ENCODE results near the gene DYRK4.

DYRK4 gene

DNA sequence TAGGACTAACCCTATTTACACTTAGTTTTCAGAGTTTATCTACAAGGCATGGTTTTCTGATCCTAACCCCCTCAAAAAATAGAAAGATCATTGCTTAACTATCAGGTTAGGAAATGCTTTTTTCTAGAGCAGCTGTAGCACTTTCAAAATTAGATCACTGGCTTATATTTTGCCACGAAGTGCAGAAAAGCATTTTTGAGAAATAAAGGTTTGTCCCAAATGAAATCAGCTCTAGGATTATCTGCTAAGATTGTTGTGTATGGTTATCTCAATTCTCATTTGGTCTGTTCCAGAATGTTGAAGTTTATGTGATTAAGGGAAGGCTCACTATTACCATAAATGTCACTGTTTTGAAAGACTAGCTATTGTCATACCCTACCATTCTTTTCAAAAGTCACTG, 9.8 kb upstream of the DYRK4 start:
- no peak for DNase-seq (ENCODE audit: low read depth)
- TF ChIP-seq, protein P1, sequence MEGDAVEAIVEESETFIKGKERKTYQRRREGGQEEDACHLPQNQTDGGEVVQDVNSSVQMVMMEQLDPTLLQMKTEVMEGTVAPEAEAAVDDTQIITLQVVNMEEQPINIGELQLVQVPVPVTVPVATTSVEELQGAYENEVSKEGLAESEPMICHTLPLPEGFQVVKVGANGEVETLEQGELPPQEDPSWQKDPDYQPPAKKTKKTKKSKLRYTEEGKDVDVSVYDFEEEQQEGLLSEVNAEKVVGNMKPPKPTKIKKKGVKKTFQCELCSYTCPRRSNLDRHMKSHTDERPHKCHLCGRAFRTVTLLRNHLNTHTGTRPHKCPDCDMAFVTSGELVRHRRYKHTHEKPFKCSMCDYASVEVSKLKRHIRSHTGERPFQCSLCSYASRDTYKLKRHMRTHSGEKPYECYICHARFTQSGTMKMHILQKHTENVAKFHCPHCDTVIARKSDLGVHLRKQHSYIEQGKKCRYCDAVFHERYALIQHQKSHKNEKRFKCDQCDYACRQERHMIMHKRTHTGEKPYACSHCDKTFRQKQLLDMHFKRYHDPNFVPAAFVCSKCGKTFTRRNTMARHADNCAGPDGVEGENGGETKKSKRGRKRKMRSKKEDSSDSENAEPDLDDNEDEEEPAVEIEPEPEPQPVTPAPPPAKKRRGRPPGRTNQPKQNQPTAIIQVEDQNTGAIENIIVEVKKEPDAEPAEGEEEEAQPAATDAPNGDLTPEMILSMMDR (IDR thresholded peaks at IDR 0.05; ENCODE audit: low read length, missing control alignments) = no peak
- H3K4me3 ChIP-seq (replicated peaks; ENCODE audit: low read depth, low read length) = no peak overlapping the region

DNA sequence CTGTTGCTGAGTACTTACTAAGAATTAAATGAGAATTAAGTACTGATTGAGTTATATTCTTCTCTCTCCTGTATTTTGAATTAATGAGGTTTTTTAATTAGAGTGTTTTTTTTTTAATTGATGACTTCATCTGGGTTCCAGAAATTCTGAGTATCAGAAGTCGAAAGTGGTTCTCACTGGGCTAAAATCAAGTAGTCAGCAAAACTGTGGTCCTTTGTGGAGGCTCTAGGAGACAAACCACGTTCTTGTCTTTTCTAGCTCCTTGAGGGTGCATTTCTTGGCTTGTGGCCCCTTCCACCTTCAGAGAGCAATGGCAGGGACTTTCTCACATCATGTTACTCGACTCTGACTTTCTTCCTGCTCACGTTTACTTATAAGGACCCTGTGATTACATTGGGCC, 8.1 kb upstream of the DYRK4 start:
- no peak for DNase-seq (ENCODE audit: low read depth)
- TF ChIP-seq, protein P1 (IDR thresholded peaks at IDR 0.05; ENCODE audit: low read length, missing control alignments) = no peak
- no peak overlapping the region for H3K4me3 ChIP-seq (replicated peaks; ENCODE audit: low read depth, low read length)

DNA sequence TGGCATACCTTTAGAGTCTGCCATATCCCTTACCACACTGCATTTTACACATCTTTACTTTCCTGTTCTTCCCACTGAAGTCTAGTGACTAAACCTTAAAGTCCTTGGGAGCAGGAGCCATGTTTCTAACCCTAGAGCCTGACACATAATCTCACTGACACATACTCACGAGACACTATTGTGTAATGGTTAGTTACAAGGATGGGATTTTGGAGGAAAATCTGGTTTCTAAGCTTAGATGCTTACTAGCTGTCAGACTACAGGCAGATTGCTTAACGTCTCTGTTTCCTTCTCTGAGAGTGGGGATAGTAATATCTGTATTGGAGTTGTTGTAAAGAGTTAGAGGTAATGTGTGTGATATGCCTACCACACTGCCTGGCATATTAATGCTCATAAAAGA, 6.2 kb upstream of the DYRK4 start:
- TF ChIP-seq, protein P1 (IDR thresholded peaks at IDR 0.05; ENCODE audit: low read length, missing control alignments) = no peak
- no peak overlapping the region for H3K4me3 ChIP-seq (replicated peaks; ENCODE audit: low read depth, low read length)
- no peak for DNase-seq (ENCODE audit: low read depth)

DNA sequence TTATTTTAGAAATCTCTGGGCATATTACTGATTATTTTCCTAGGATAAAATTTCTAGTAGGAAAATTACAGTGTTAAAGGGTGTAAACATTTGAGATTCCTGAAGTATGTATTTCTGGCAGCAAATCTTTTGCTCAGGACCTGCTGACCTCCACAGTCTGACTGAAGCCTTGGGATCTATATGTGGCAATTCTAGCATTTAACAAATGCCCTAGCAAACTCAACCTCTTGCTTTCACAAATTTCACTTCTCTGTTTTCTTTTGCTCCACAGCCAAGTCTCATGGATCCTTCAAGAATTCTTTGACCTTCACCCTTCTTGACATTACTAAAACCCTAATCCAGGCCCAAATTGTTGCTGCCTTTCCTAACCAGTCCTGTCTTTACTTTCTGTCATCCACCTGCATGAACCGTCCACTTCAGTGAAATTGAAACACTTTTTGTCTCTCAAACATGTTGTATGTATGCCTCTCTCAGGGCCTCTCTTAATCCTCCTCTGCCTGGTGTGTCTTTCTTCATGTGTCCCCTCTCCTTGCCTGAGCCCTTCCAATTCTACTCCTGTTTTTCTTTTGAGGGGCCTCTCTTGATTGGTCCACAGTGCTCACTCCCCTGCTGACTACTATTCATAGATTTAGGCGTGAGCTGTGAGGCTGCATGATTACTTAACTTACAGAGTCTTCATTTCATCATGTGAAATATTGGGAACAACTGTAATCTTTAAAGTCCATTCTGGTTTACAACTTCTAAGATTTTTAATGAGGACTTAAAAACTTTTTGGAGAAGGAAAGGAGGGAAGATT, 5.1 kb upstream of the DYRK4 start:
- no peak for DNase-seq (ENCODE audit: low read depth)

DNA sequence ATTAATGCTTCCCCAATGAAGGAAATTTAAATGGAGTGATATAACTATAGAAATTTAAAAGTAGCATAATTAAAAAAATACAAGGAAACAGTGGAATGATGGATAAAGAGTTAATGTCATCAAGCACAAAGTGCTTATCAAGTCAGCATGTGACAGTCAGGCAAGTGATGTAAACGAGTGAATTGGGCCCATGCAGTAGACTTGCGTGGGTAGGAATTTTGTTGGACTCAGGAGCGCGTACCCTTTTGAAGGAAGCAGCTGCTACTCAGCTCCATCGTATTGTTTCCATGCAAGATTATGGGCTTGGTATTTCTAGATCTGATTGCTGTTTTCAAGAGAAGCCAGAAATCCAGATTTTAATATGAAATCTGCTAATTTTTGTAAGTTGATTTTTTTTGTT, 4.4 kb upstream of the DYRK4 start:
- TF ChIP-seq, protein P1 (IDR thresholded peaks at IDR 0.05; ENCODE audit: low read length, missing control alignments) = no peak
- H3K4me3 ChIP-seq (replicated peaks; ENCODE audit: low read depth, low read length) = no peak overlapping the region
- DNase-seq (ENCODE audit: low read depth) = no peak

More for the DNA sequence above, 5.1 kb upstream of the DYRK4 start:
- H3K4me3 ChIP-seq (replicated peaks; ENCODE audit: low read depth, low read length) = no peak overlapping the region
- TF ChIP-seq, protein P1 (IDR thresholded peaks at IDR 0.05; ENCODE audit: low read length, missing control alignments) = no peak

DNA sequence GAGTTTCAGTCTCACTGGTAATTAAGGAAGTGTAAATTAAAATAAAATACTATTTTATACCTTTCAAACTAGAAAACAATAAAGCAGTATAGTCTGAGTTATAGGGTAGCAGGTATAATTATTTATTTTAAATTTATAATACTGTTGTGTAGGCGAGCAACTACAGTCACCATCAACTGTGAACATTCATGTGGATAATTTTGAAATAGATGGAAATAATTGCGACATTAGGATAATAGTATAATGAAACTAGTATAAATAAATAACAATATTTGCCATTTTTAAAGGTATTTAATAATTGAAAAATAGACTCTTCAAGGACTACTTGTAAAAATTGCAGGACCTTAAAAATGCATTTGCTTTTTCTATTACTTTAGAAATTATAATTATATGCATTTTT, 3.8 kb upstream of the DYRK4 start:
- H3K4me3 ChIP-seq (replicated peaks; ENCODE audit: low read depth, low read length) = no peak overlapping the region
- no peak for DNase-seq (ENCODE audit: low read depth)
- TF ChIP-seq, protein P1 (IDR thresholded peaks at IDR 0.05; ENCODE audit: low read length, missing control alignments) = no peak

DNA sequence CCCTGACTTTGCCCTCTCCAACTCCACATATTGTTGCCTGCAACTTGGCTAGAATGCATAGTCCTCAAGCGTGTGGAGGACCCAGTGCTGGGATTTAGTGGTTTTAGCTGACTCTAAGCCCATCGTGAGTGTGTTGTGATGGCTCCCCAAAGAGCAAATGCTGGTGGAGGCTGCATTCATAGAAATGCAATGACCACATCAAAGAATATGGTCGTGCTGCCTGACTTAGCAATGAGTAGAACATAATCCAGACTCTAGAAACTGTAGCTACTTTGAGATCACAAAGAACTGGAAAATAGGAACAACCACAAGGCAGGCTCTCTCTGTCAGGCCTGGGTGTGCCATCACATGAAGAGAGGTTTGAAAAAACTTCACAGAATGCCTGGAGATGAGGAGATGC, 1.3 kb downstream of the DYRK4 start:
- no peak overlapping the region for H3K4me3 ChIP-seq (replicated peaks; ENCODE audit: low read depth, low read length)
- TF ChIP-seq, protein P1 (IDR thresholded peaks at IDR 0.05; ENCODE audit: low read length, missing control alignments) = no peak
- DNase-seq (ENCODE audit: low read depth) = no peak

Data from fibroblast of pulmonary artery (primary cell).